GM21423 (cell line): Measurements from ENCODE around the gene ATP8B4.
A peak's percentile ranks its signal among the peaks of the same experiment; 100 is the strongest.
"Not testable (repeated sequence)": the region's sequence is repeated elsewhere in the genome, so short reads cannot be mapped to it uniquely, and the experiment has no call there.

ENCODE experiments used
- ATAC-seq: cut with Tn5 transposase; IDR thresholded peaks from one replicate; pipeline ENCODE4 v1.9.1; 2021; ENCODE audit warnings: mild to moderate bottlenecking, moderate library complexity; ENCODE audit not compliant: unreplicated experiment

ATP8B4 gene, protein sequence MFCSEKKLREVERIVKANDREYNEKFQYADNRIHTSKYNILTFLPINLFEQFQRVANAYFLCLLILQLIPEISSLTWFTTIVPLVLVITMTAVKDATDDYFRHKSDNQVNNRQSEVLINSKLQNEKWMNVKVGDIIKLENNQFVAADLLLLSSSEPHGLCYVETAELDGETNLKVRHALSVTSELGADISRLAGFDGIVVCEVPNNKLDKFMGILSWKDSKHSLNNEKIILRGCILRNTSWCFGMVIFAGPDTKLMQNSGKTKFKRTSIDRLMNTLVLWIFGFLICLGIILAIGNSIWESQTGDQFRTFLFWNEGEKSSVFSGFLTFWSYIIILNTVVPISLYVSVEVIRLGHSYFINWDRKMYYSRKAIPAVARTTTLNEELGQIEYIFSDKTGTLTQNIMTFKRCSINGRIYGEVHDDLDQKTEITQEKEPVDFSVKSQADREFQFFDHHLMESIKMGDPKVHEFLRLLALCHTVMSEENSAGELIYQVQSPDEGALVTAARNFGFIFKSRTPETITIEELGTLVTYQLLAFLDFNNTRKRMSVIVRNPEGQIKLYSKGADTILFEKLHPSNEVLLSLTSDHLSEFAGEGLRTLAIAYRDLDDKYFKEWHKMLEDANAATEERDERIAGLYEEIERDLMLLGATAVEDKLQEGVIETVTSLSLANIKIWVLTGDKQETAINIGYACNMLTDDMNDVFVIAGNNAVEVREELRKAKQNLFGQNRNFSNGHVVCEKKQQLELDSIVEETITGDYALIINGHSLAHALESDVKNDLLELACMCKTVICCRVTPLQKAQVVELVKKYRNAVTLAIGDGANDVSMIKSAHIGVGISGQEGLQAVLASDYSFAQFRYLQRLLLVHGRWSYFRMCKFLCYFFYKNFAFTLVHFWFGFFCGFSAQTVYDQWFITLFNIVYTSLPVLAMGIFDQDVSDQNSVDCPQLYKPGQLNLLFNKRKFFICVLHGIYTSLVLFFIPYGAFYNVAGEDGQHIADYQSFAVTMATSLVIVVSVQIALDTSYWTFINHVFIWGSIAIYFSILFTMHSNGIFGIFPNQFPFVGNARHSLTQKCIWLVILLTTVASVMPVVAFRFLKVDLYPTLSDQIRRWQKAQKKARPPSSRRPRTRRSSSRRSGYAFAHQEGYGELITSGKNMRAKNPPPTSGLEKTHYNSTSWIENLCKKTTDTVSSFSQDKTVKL

DNA sequence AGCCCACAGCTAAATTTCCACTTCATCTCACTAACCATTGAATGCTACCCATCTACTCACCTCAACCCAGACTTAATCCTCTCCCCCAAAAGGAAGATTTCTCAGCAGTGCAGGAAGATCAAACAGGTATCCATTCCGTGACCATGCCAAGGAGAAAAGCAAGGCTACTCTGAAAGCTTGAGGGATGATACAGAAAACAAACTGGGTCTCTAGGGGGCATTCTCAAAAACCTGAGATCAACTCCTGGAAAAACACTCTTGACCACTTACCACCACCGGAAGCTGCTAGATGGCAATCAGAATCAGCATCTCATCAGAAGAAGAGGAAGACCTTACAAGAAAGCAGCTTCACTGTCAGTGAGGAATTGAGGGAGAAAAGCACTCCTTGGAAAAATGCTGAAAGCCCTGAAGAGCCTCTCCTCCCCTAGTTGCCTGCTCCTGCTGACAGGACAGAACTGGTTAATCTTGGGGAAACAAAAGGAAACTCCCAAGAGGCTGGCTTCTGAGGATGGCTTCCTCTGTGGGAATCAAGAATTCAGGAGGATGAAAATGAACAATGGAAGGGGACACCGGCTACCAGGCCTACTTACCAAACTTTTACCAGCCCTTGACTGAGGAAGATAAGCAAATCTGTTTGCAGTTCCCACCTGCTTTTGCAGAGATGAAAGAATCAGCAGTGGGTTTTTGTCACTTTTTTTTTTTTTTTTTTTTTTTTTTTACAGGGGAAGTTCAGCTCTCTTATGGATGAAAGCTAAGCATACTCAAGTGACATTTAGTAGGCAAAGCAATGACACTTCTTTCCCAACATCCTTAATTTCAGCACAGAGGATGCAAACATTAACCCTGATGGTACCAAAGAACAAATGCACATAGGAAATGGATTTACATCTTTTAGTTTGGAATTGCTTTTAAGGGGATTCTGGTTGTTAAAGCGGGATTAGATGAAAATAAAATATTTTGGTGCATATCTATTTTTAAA is at the start of gene ATP8B4:
Gene ATP8B4 (minus strand): TSS at position 171 of the 978 bp plus-strand sequence. CDS start 12,267 bp downstream, outside the sequence.
- no peak for ATAC-seq

DNA sequence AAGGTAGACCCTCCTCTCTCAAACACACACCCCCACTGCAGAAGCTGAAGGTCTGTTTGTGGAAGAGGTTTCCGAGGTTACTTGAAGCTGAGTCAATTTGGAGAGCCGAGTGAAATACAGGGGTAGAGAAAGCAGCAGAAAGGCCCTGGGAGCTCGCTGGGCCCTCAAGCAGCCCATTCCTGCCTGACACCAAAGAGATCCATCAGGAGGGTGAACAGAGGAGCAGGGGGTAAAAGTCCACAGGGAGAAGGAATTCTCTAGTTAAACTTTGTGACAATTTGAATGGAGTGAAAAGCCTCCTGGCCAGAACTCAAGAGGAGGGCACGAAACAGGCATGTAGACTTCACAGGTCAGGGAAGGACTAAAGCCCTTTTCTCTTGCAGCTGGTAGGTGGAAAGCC is 49.3 kb upstream of the ATP8B4 start:
- ATAC-seq, result no peak

DNA sequence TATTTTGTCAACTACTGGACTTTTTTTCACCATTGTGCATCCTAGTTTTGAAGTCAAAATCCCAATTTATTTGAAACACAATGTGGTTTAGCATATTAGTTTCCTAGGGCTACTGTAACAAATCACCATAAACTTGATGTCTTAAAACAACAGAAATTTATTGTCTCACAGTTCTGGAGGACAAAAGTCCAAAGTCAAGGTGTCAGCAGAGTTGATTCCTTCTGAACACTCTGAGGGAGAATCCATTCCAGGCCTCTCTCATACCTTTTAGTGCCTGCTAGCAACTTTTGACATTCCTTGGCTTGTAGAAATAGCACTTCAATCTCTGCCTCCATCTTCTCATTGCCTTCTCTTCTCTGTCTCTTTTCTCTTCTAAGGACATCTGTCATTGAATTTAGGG is 48.1 kb upstream of the ATP8B4 start:
- no peak for ATAC-seq

DNA sequence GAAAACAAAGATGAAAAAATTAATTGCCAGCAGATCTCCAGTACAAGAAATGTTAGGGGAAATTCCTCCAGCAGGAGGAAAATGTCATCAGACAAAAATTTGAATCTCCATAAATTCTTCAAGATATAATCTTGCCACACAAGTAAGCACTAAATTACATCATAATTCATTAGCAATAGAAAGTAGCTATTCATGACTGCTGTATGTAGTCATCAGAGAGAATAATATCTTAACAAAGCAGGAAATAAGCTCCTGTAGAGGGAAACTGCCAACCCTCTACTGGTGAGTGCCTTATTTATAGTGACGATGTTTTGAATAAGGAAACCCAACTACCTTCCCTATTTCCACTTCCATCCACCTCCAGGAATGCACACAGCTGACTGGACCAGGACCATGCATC is 47.2 kb upstream of the ATP8B4 start:
- no peak for ATAC-seq

DNA sequence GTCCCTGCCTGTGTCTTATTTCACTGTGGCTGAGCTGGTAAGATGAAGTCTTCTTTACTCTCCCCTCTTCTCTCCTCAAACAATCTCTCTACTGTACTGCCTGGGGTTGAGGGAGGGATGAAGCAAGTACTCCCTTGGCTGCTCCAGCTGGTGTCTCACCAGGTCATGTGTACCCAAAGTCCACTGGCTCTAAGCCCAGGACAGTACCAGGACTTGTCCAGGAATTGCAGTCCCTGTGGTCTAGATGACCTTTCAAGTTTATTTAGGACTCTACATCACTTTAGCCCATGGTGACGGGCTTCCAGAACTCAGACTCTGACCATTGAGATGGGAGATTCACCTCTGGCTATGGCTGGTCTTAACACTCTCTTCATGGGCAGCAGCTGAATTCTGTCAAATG is 45.4 kb upstream of the ATP8B4 start:
- ATAC-seq, result no peak

DNA sequence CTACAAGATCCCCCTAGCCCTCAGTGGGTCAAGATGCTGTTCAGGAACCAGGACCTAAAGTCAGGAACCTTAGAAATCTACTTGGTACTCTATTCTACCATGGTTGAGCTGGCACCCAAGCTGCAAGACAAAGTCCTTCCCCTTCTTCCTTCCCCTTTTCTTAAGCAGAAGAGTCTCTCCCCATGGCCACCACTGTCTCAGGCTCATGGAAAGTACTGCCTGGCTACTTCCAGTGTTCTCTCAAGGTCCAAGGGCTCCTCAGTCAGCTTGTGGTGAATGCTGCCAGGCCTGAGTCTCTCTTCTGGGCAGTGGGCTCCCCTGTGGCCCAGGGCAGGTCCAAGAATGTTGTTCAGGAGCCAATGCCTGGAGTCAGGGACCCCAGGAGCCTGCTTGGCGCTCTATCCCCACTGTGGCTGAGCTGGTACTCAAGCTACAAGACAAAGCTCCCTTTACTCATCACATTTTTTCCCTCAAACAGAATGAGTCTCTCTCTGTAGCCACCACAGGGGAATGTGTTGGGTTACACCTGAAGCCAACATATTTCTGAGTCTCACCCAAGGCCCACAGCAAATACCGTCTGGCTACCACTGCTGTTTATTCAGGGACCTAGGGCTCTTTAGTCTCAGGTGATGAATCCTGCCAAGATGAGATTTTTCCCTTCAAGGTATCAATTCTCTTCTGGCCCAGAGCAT is 44.8 kb upstream of the ATP8B4 start:
- ATAC-seq, result no peak

DNA sequence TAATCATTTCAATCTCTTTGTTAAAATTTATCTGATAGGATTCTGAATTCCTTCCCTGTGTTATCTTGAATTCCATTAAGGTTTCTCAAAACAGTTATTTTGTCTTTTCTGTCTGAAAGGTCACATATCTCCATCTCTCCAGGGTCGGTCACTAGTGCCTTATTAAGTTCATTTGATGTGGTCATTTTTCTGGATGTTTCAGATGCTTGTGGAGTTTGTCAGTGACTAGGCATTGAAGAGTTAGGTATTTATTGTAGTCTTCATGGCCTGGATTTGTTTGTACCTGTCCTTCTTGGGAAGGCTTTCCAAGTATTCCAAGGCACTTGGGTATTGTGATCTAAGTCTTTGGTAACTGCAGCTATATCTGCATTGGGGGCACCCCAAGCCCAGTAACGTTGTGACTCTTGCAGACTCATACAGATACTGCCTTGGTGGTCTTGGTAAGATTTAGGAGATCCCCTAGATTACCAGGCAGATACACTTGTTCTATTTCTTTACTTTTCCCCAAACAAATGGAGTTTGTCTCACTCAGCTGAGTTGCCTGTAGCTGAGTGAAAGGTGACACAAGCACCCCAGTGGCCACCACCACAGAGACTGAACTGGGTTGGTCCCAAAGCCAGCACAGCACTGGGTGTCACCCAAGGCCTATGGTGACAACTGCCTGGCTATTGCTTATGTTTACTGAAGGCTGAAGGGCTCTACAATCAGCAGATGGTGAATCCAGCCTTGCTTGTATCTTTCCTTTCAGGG is 44.1 kb upstream of the ATP8B4 start:
- no peak for ATAC-seq

DNA sequence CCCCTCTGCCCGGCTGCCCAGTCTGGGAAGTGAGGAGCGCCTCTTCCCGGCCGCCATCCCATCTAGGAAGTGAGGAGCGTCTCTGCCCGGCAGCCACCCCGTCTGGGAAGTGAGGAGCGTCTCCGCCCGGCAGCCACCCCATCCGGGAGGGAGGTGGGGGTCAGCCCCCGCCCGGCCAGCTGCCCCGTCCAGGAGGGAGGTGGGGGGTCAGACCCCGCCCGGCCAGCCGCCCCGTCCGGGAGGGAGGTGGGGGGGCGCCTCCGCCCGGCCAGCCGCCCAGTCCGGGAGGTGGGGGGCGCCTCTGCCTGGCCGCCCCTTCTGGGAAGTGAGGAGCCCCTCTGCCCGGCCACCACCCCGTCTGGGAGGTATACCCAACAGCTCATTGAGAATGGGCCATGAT is 39.2 kb upstream of the ATP8B4 start:
- ATAC-seq, result not testable (repeated sequence)

DNA sequence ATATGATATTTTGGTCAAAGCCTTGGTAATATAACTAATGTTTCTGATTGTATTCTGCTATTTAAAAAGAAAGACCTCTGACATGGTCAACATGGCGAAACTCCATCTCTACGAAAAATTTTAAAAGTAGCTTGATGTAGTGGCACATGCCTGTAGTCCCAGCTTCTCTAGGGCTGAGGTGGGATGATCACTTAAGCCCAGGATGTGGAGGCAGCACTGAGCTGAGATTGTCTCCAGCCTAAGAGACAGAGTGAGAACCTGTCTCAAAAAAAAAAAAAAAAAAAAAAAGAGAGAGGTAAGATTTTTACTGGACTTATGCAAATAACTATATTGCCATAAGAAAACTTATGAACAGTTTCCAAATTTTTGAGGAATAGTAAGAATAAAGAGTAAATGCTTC is 32.4 kb upstream of the ATP8B4 start:
- no peak for ATAC-seq

DNA sequence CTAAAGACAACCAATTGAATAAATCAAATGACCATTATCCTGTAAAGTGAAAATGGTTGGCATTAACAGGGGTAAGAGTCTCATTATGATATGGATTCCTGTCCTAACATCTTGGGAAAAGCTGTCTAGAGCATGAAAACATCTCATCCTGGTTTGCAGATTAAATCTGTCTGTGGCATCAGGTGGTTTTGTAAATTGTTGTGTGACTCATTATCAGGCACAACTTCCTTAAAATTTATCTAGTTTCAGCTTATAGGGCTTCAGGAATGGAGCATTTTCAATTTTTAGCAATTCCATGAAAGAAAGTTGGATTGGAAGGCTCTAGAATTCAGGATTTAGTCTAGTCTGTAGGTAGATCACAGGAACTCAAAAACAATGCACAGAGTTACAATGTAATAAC is 31.8 kb upstream of the ATP8B4 start:
- no peak for ATAC-seq

DNA sequence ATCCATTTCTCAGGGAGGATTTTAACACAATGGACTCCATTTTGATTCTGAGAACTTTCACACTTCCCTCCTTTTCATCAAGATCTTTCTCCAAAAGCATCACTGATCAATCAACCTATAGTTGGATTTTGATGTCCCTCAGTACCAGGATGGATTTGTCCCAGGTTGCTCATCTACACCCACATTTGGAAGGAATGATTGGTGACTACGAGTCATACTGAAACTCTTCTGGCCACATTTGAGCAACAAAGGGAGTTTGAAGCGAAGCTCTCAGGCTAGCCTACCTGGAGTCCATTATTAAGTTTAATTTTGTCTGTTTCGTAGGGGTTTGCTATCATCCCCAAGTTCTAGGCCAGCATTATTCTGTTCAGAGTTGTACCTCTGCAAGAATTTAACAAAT is 31.3 kb upstream of the ATP8B4 start:
- no peak for ATAC-seq

DNA sequence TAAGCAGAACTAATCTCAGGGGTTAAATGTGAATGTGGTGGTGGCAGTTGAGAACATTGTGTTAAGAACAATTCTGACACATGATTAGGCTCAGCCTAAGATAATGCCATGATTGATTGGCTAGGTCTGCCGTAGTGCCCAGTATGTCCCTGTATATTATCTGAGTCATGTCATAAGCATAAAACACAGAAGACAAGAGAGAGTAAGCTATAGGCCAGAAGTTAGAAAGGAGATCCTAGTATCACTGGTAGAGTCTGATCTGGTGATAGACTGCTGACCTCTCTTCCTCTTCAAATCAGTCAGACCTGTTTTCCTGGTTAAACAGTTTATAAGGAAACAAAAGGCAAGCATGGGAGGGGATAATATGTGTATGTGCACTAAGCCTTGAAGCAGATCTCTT is 30.1 kb upstream of the ATP8B4 start:
- no peak for ATAC-seq

DNA sequence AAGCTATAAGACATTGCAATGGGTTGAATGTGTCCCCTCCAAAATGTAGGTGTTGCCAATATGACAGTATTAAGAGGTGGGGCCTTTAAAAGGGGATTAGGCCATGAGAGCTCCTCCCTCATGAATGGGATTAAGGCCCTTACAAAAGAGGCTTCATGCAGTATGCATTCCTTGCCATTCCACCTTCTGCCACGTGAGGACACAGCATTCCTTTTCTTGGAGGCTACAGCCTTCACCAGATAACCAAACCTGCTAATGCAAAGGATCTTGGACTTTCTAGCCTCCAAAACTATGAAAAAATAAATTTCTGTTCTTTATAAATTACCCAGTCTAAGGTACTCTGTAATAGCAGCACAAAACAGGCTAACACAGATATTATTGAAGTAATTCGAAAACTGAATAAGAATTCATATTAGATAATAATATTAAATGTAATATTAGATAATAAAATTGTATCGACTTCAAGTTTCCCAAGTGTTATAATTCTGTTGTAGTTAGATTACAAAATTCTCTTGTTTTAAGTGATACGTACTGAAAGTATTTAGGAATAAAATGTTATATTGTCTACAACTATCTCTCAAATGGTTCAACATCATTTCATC is 29.4 kb upstream of the ATP8B4 start:
- no peak for ATAC-seq

DNA sequence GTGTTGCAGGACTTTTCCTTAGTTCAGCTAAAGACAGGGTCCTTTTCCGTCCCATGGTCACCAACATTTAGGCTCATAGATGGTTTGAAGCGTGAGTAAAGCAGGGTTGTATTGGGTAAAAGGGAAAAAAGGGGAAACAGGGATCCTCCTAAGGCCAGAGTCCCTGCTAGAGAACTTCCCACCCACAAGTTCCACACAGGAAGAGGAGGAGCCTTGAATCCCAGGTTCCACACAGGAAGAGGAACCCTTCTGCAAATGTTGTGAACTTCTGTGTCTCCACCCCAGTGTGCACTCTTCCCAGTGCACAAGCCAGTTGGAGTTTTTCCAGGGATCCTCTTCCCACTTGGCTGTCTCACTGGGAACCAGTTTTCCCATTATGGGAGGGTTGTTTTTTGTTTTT is 27.6 kb upstream of the ATP8B4 start:
- no peak for ATAC-seq

DNA sequence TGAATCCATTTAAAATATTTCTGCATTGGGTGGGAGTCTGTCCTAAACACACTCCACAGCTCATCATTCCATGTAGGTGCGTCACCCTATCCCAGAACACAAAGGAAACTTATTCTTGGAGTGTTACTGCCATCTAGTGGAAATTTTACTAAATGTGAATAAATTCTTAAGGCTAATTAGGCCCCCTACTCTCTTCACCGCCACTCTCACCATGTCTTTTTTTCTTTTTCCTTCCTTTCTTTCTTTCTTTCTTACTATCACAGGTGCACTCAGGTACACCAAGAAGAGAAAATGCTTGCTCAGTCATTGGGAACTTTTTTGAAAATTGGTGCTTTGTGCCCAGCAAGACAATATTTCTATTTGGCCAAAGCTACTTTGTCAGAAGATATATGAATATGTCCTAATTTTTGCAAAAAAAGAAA is 26.4 kb upstream of the ATP8B4 start:
- peak; percentile 49 for ATAC-seq

DNA sequence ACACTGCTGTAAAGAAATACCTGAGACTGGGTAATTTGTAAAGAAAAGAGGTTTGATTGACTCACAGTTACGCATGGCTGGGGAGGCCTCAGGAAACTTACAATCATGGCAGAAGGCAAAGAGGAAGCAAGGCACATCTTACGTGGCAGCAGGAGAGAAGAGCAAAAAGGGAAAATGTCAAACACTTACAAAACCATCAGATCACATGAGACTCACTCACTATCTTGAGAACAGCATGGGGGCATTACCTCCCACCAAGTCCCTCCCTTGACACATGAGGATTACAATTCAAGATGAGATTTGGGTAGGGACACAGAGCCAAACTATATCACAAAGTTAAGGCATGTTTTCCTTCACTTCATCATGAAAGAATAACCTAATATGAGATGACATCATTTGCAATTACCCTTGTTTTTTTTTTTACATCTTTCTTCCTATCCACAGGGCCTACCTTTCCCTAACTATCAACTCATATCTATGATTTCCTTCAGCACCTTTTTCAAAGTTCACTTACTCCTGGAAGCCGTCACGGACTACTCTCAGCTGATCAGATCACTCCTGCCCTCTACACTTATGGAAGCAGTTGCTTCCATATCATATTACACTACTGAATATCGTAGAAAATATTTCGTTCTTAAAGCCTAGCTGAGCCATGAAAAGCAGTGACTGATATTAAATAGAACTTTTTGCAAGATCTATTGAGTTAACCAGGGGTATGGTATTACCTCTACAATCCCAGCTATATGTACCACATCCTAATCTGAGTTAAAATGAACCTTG is 25.5 kb upstream of the ATP8B4 start:
- no peak for ATAC-seq

DNA sequence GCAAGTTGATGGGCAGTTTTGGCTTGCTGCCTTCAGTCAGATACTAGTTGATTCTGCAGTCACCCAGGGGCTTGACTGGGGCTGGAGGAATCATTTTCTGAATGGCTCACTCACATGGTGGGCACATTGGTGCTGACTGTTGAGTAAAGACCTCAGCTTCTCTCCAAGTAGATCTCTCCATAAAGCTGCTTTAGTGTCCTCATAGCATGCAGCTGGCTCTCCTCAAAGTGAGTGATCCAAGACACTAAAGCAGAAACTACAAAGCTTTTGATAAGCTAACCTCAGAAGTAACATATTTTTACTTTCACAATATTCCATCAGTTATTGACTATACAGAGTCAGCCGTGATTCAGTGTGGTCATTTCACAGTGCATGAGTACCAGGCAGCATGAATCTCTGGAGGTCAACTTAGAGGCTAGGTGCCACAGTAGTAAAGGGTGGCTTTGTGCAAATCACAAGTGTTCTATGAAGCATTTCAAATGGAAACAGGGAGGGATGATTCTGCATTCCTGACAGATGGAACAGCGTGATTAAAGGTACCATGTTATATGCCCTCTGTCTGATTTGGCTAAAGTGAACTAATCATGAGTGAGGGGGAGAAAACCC is 24.3 kb upstream of the ATP8B4 start:
- no peak for ATAC-seq
